ENCODE measurements around the gene SMG6.
A peak's percentile ranks its signal among the peaks of the same experiment; 100 is the strongest.
"Not testable (repeated sequence)": the region's sequence is repeated elsewhere in the genome, so short reads cannot be mapped to it uniquely, and the experiment has no call there.

SMG6 gene

GRCh38 chr17:2259769-2260536, 43.6 kb downstream of the SMG6 start:
- H2BK12ac ChIP-seq (ENCODE audit: low read length in 2 of 2) = no peak overlapping the region
- no peak overlapping the region for H3K18ac ChIP-seq (ENCODE audit: low read depth in 1 of 2, low read length in 2 of 2)
- H2BK120ac ChIP-seq (ENCODE audit: low read depth, low read length) = no peak overlapping the region
- no peak overlapping the region for H3K4ac ChIP-seq (ENCODE audit: low read depth in 1 of 2, low read length in 2 of 2)
- no peak overlapping the region for H2AFZ ChIP-seq (ENCODE audit: low read depth, low read length)
- peak; percentile 51 for DNase-seq
- peaks cover 0 to 3% of the 10 kb centered on the region in 2 experiments for H3K36me3 ChIP-seq (ENCODE audit: control insufficient read depth in 1 of 2, insufficient read depth in 2 of 2, low read depth in 1 of 2, low read length in 2 of 2)
- H3K27ac ChIP-seq (ENCODE audit: low read length, poor library complexity, severe bottlenecking) = no peak overlapping the region
- no peak overlapping the region for H3K14ac ChIP-seq (ENCODE audit: low read length in 2 of 2)
- peaks cover 3% of the 10 kb centered on the region for H3K4me1 ChIP-seq (ENCODE audit: control insufficient read depth, insufficient read depth, low read depth, low read length)
- H3K23ac ChIP-seq (ENCODE audit: low read length in 2 of 2) = no peak overlapping the region
- no peak overlapping the region for H2BK5ac ChIP-seq (ENCODE audit: low read depth, low read length, poor library complexity, severe bottlenecking)
- no peak overlapping the region for H3K4me3 ChIP-seq (ENCODE audit: insufficient read depth in 1 of 2, low read depth in 1 of 2, low read length in 2 of 2)
- H3K79me1 ChIP-seq (replicated peaks; ENCODE audit: low read length, poor library complexity, severe bottlenecking) = peaks cover 21% of the 10 kb centered on the region
- H3K9me3 ChIP-seq (ENCODE audit: control insufficient read depth, low read length) = no peaks in the 10 kb centered on the region
- no peak overlapping the region for H4K8ac ChIP-seq (ENCODE audit: low read length)
- H2AK5ac ChIP-seq (ENCODE audit: low read length, severe bottlenecking) = no peak overlapping the region
- H4K91ac ChIP-seq (ENCODE audit: low read length) = no peak overlapping the region
- no peak overlapping the region for H2BK15ac ChIP-seq (ENCODE audit: low read depth, poor library complexity, severe bottlenecking)
- H3K27me3 ChIP-seq (ENCODE audit: control insufficient read depth in 1 of 2, insufficient read depth in 1 of 2, low read length in 2 of 2) = no peaks in the 10 kb centered on the region
- WGBS = 95% methylated on average over 7 of the region's 8 CpGs
- H3K4me2 ChIP-seq (ENCODE audit: low read length, poor library complexity, severe bottlenecking) = no peak overlapping the region
- H3K9ac ChIP-seq (ENCODE audit: low read length) = peak overlapping the region; percentile 45

GRCh38 chr17:2258830-2259229, 44.8 kb downstream of the SMG6 start:
- H2AFZ ChIP-seq (ENCODE audit: low read depth, low read length); H4K8ac ChIP-seq (ENCODE audit: low read length); H3K4me2 ChIP-seq (ENCODE audit: low read length, poor library complexity, severe bottlenecking); H2AK5ac ChIP-seq (ENCODE audit: low read length, severe bottlenecking); H3K4ac ChIP-seq (ENCODE audit: low read depth in 1 of 2, low read length in 2 of 2); H3K18ac ChIP-seq (ENCODE audit: low read depth in 1 of 2, low read length in 2 of 2); H3K36me3 ChIP-seq (ENCODE audit: control insufficient read depth in 1 of 2, insufficient read depth in 2 of 2, low read depth in 1 of 2, low read length in 2 of 2); H3K4me3 ChIP-seq (ENCODE audit: insufficient read depth in 1 of 2, low read depth in 1 of 2, low read length in 2 of 2); H3K9ac ChIP-seq (ENCODE audit: low read length); H2BK120ac ChIP-seq (ENCODE audit: low read depth, low read length); H2BK12ac ChIP-seq (ENCODE audit: low read length in 2 of 2); H4K91ac ChIP-seq (ENCODE audit: low read length); H3K9me3 ChIP-seq (ENCODE audit: control insufficient read depth, low read length); H2BK5ac ChIP-seq (ENCODE audit: low read depth, low read length, poor library complexity, severe bottlenecking); H3K23ac ChIP-seq (ENCODE audit: low read length in 2 of 2); H3K4me1 ChIP-seq (ENCODE audit: control insufficient read depth, insufficient read depth, low read depth, low read length); DNase-seq; H3K27ac ChIP-seq (ENCODE audit: low read length, poor library complexity, severe bottlenecking); H2BK15ac ChIP-seq (ENCODE audit: low read depth, poor library complexity, severe bottlenecking); H3K14ac ChIP-seq (ENCODE audit: low read length in 2 of 2); H3K27me3 ChIP-seq (ENCODE audit: control insufficient read depth in 1 of 2, insufficient read depth in 1 of 2, low read length in 2 of 2): not testable (repeated sequence)
- WGBS = 100% methylated on average over 4 of the region's 8 CpGs
- H3K79me1 ChIP-seq (replicated peaks; ENCODE audit: low read length, poor library complexity, severe bottlenecking) = peaks cover 23% of the 10 kb centered on the region

- H2AK5ac ChIP-seq (ENCODE audit: low read length, severe bottlenecking) = no peak overlapping the region
- H3K27ac ChIP-seq (ENCODE audit: low read length, poor library complexity, severe bottlenecking) = no peak overlapping the region
- H3K27me3 ChIP-seq (ENCODE audit: control insufficient read depth in 1 of 2, insufficient read depth in 1 of 2, low read length in 2 of 2) = no peaks in the 10 kb centered on the region
- H3K9ac ChIP-seq (ENCODE audit: low read length) = no peak overlapping the region
- no peak overlapping the region for H2BK5ac ChIP-seq (ENCODE audit: low read depth, low read length, poor library complexity, severe bottlenecking)
- no peak overlapping the region for H3K23ac ChIP-seq (ENCODE audit: low read length in 2 of 2)
- WGBS = 100% methylated on average over 3 of the region's 5 CpGs
- no peak for DNase-seq
- H3K9me3 ChIP-seq (ENCODE audit: control insufficient read depth, low read length) = no peaks in the 10 kb centered on the region
- no peak overlapping the region for H4K91ac ChIP-seq (ENCODE audit: low read length)
- no peak overlapping the region for H2BK12ac ChIP-seq (ENCODE audit: low read length in 2 of 2)
- H3K4ac ChIP-seq (ENCODE audit: low read depth in 1 of 2, low read length in 2 of 2) = no peak overlapping the region
- H2AFZ ChIP-seq (ENCODE audit: low read depth, low read length) = no peak overlapping the region
- H2BK120ac ChIP-seq (ENCODE audit: low read depth, low read length) = no peak overlapping the region
- H2BK15ac ChIP-seq (ENCODE audit: low read depth, poor library complexity, severe bottlenecking) = no peak overlapping the region
- H3K4me1 ChIP-seq (ENCODE audit: control insufficient read depth, insufficient read depth, low read depth, low read length) = peaks cover 2% of the 10 kb centered on the region
- no peak overlapping the region for H3K4me2 ChIP-seq (ENCODE audit: low read length, poor library complexity, severe bottlenecking)
- peaks cover 43% of the 10 kb centered on the region for H3K79me1 ChIP-seq (replicated peaks; ENCODE audit: low read length, poor library complexity, severe bottlenecking)
- no peak overlapping the region for H3K4me3 ChIP-seq (ENCODE audit: insufficient read depth in 1 of 2, low read depth in 1 of 2, low read length in 2 of 2)
- no peak overlapping the region for H3K14ac ChIP-seq (ENCODE audit: low read length in 2 of 2)
- no peak overlapping the region for H4K8ac ChIP-seq (ENCODE audit: low read length)
- H3K36me3 ChIP-seq (ENCODE audit: control insufficient read depth in 1 of 2, insufficient read depth in 2 of 2, low read depth in 1 of 2, low read length in 2 of 2) = peaks cover 13 to 31% of the 10 kb centered on the region in 2 experiments
- no peak overlapping the region for H3K18ac ChIP-seq (ENCODE audit: low read depth in 1 of 2, low read length in 2 of 2)
Measured at GRCh38 chr17:2253768-2254406, 49.7 kb downstream of the SMG6 start.

- H3K9ac ChIP-seq (ENCODE audit: low read length) = no peak overlapping the region
- H2BK12ac ChIP-seq (ENCODE audit: low read length in 2 of 2) = no peak overlapping the region
- H2BK5ac ChIP-seq (ENCODE audit: low read depth, low read length, poor library complexity, severe bottlenecking) = no peak overlapping the region
- peaks cover 13 to 31% of the 10 kb centered on the region in 2 experiments for H3K36me3 ChIP-seq (ENCODE audit: control insufficient read depth in 1 of 2, insufficient read depth in 2 of 2, low read depth in 1 of 2, low read length in 2 of 2)
- no peak overlapping the region for H3K14ac ChIP-seq (ENCODE audit: low read length in 2 of 2)
- peaks cover 40% of the 10 kb centered on the region for H3K79me1 ChIP-seq (replicated peaks; ENCODE audit: low read length, poor library complexity, severe bottlenecking)
- no peak overlapping the region for H3K23ac ChIP-seq (ENCODE audit: low read length in 2 of 2)
- H3K4me3 ChIP-seq (ENCODE audit: insufficient read depth in 1 of 2, low read depth in 1 of 2, low read length in 2 of 2) = no peak overlapping the region
- DNase-seq = no peak
- H2AFZ ChIP-seq (ENCODE audit: low read depth, low read length) = no peak overlapping the region
- H3K27me3 ChIP-seq (ENCODE audit: control insufficient read depth in 1 of 2, insufficient read depth in 1 of 2, low read length in 2 of 2) = no peaks in the 10 kb centered on the region
- no peak overlapping the region for H3K4ac ChIP-seq (ENCODE audit: low read depth in 1 of 2, low read length in 2 of 2)
- H4K91ac ChIP-seq (ENCODE audit: low read length) = no peak overlapping the region
- peaks cover 2% of the 10 kb centered on the region for H3K4me1 ChIP-seq (ENCODE audit: control insufficient read depth, insufficient read depth, low read depth, low read length)
- over 99% methylated on average over 9 of the region's 10 CpGs for WGBS
- no peak overlapping the region for H3K18ac ChIP-seq (ENCODE audit: low read depth in 1 of 2, low read length in 2 of 2)
- no peak overlapping the region for H2BK120ac ChIP-seq (ENCODE audit: low read depth, low read length)
- H2AK5ac ChIP-seq (ENCODE audit: low read length, severe bottlenecking) = no peak overlapping the region
- no peak overlapping the region for H3K4me2 ChIP-seq (ENCODE audit: low read length, poor library complexity, severe bottlenecking)
- no peak overlapping the region for H2BK15ac ChIP-seq (ENCODE audit: low read depth, poor library complexity, severe bottlenecking)
- no peaks in the 10 kb centered on the region for H3K9me3 ChIP-seq (ENCODE audit: control insufficient read depth, low read length)
- no peak overlapping the region for H3K27ac ChIP-seq (ENCODE audit: low read length, poor library complexity, severe bottlenecking)
- H4K8ac ChIP-seq (ENCODE audit: low read length) = no peak overlapping the region
Measured at GRCh38 chr17:2253362-2253761, 50.2 kb downstream of the SMG6 start.
